Measurements from ENCODE around the gene CYTH1. TPM values are rescaled to one million over a fixed set of nuclear protein-coding genes. Genes with fewer than 3 reads are reported as not detected.

Gene CYTH1
- polyA plus RNA-seq, 1 experiment = 13.7 TPM

GRCh38 chr17:78825696-78826095 lies 43.6 kb upstream of the CYTH1 start:
- H3K9me3 ChIP-seq (ENCODE audit: control insufficient read depth, insufficient read depth, low read length) = no peaks in the 10 kb centered on the region
- no peak overlapping the region for H3K27ac ChIP-seq (ENCODE audit: low read depth, low read length)
- CTCF ChIA-PET = no interaction called here
- POLR2A ChIA-PET = no interaction called here
- no peak for DNase-seq (ENCODE audit: low read depth, low spot score)
- no peak overlapping the region for H3K4me3 ChIP-seq (ENCODE audit: low read depth, low read length)
- TF ChIP-seq CTCF (IDR thresholded peaks at IDR 0.05; ENCODE audit: low read depth, low read length) = no peak
- H3K27me3 ChIP-seq (ENCODE audit: control insufficient read depth, insufficient read depth, low read length) = no peaks in the 10 kb centered on the region

- Histone ChIP-seq H3K9me3 (ENCODE audit: control insufficient read depth, insufficient read depth, low read length) (no peaks in the 10 kb centered on the region), H3K27me3 (ENCODE audit: control insufficient read depth, insufficient read depth, low read length) (no peaks in the 10 kb centered on the region), H3K4me3 (ENCODE audit: low read depth, low read length) (no peak overlapping the region), H3K27ac (ENCODE audit: low read depth, low read length) (no peak overlapping the region)
- POLR2A ChIA-PET = no interaction called here
- CTCF ChIA-PET = interaction anchor here (0.6 kb wide), 1 partner anchor 1003 kb away, joined by 3 read pairs; no protein-coding TSS in a partner anchor
- TF ChIP-seq CTCF (IDR thresholded peaks at IDR 0.05; ENCODE audit: low read depth, low read length) = no peak
- no peak for DNase-seq (ENCODE audit: low read depth, low spot score)
Measured at GRCh38 chr17:78824240-78824639, 42.2 kb upstream of the CYTH1 start.

- Histone ChIP-seq H3K4me3 (ENCODE audit: low read depth, low read length) (no peak overlapping the region), H3K27me3 (ENCODE audit: control insufficient read depth, insufficient read depth, low read length) (no peaks in the 10 kb centered on the region), H3K27ac (ENCODE audit: low read depth, low read length) (peak overlapping the region; percentile 97), H3K9me3 (ENCODE audit: control insufficient read depth, insufficient read depth, low read length) (no peaks in the 10 kb centered on the region)
- ChIA-PET CTCF (interaction anchor here (1.2 kb wide), 1 partner anchor 42 kb away, joined by 7 read pairs; no protein-coding TSS in a partner anchor), POLR2A (interaction anchor here (0.5 to 1.2 kb wide), 3 partner anchors 36 to 60 kb away, joined by 3 to 4 read pairs (median 3); no protein-coding TSS in a partner anchor)
- TF ChIP-seq CTCF (IDR thresholded peaks at IDR 0.05; ENCODE audit: low read depth, low read length) = peak; percentile 29; the same call in 1 of the 2 replicates
- DNase-seq (ENCODE audit: low read depth, low spot score) = no peak
Measured at GRCh38 chr17:78823282-78824046, 41.4 kb upstream of the CYTH1 start.

- Histone ChIP-seq H3K9me3 (ENCODE audit: control insufficient read depth, insufficient read depth, low read length) (no peaks in the 10 kb centered on the region), H3K27me3 (ENCODE audit: control insufficient read depth, insufficient read depth, low read length) (no peaks in the 10 kb centered on the region), H3K4me3 (ENCODE audit: low read depth, low read length) (0 out of 2 replicates have a peak overlapping the region, but pooled peaks have one; percentile 10), H3K27ac (ENCODE audit: low read depth, low read length) (peak overlapping the region; percentile 97)
- TF ChIP-seq CTCF (IDR thresholded peaks at IDR 0.05; ENCODE audit: low read depth, low read length) = no peak
- POLR2A ChIA-PET = interaction anchor here (0.7 to 1.2 kb wide), 5 partner anchors 35 to 231 kb away, joined by 3 to 7 read pairs (median 4); no protein-coding TSS in a partner anchor
- CTCF ChIA-PET = interaction anchor here (0.8 to 1.2 kb wide), 2 partner anchors 43 to 149 kb away, joined by 3 to 7 read pairs; no protein-coding TSS in a partner anchor
- DNase-seq (ENCODE audit: low read depth, low spot score) = peak; percentile 98
Measured at GRCh38 chr17:78822552-78822951, 40.5 kb upstream of the CYTH1 start.

GRCh38 chr17:78821961-78822360 lies 39.9 kb upstream of the CYTH1 start:
- no peak for TF ChIP-seq CTCF (IDR thresholded peaks at IDR 0.05; ENCODE audit: low read depth, low read length)
- no peaks in the 10 kb centered on the region for H3K27me3 ChIP-seq (ENCODE audit: control insufficient read depth, insufficient read depth, low read length)
- CTCF ChIA-PET = interaction anchor here (0.8 kb wide), 1 partner anchor 150 kb away, joined by 3 read pairs; no protein-coding TSS in a partner anchor
- no peak overlapping the region for H3K4me3 ChIP-seq (ENCODE audit: low read depth, low read length)
- H3K27ac ChIP-seq (ENCODE audit: low read depth, low read length) = peak overlapping the region; percentile 97
- no peaks in the 10 kb centered on the region for H3K9me3 ChIP-seq (ENCODE audit: control insufficient read depth, insufficient read depth, low read length)
- POLR2A ChIA-PET = interaction anchor here (0.6 to 1.2 kb wide), 7 partner anchors 21 to 231 kb away, joined by 3 to 7 read pairs (median 3); no protein-coding TSS in a partner anchor
- no peak for DNase-seq (ENCODE audit: low read depth, low spot score)
